Activated CD4-positive, alpha-beta T cell treated with anti-CD3 and anti-CD28 coated beads, Interleukin-2, amount 50 U/mL, for 24 hours (primary cell): ENCODE results near the gene SLC35B3.
"Not testable (repeated sequence)": the region's sequence is repeated elsewhere in the genome, so short reads cannot be mapped to it uniquely, and the experiment has no call there.

Source experiments
- DNase-seq, 2 donors: peaks; one replicate each; pipeline ENCODE4 v3.0.0-alpha.2; 2020; ENCODE audit warnings: low read depth in 1 of 2, low spot score in 1 of 2

The SLC35B3 gene

DNA sequence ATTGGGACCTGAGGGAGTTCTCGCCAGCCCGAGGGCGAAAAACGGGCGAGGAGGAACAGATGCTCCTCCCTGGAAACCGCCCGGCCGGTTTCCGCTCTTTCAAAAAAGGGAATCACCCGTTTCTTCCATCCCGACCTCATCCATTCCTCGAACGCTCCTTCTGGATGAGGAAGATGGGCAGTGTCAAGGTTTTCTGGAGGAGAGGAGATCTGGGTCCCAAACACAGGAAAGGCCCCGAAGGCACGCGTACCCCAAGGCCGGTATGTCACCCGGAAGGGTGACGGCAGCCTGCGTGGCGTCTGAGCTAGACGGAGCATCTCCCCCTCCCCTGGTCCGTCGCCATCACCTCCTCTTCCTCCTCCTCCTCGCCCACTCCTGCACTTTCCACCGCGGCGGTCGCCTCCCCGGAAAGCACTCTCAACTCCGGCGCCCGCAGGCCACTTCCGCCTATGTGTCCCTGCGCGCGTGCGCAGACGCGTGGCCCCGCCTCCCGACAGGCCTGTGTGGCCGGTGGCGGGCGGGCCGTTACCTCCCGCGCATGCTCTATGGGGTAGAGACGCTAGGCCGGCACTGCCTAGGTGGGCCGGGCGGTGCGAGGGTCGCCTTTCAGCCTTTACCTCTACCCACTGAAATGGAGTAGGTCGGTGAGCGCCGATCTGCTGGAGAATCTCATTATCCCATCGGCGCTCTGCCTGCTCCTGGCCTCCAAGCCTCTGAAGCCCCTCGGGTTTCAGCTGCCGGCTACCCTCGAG is at the start of gene SLC35B3:
TSS of gene SLC35B3 (minus strand) at position 453 of the 752 bp plus-strand sequence.
- DNase-seq: peak; percentile 95 to 98

DNA sequence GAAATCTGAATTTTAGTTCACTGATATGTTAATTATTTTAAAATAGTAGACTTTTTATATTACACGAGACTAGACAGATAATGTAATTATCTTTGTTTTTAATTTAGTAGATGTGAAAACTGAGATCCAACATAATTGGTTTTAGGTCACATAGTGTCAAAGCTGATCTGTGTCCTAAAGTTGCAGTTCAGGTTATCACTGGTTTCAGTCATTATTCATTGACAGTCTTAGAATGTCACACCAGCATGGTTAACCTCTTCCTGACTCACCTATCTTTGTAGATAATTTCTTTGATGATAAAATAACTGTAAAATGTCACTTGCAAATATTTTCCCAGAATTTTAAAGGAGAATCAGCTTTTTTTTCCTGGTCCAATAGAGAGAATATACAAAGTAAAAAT is 48.3 kb upstream of the SLC35B3 start:
- no peak for DNase-seq

DNA sequence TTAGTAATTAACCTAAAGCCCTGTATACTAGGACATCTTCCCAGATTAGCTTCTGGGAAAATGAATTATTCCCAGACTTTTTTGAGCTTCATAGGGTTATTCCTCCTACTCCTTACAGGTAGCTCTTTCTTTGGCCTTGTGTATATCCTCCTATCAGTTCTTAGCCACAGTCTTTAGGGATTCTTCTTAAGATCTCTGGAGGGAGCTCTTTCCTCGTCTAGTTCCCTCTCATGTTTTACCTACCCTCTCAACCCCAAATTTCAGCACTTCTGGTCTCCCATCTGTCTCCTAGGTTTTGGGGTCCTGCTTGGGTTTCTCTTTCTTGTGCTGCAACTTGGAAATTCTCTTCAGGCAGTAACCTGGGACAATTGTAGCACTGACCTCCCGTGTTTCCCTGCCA is 46.4 kb upstream of the SLC35B3 start:
- no peak for DNase-seq

DNA sequence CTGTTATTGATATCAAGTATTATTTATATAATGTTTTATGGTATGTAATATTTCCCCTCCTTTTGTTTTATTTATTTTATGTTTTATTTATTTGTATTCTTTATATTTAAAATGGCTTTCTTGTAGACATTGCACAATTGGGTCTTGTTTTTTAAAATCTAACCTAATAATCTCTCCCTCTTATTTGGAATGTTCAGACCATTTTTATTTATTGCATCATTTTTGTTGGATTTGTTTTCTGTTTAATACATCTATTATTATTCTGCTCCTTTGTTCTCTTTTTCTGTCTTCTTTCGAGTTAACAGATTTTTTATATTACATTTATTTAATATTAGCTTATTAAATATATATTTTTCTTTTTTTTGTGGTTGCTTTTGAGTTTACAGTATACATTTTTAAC is 43.1 kb upstream of the SLC35B3 start:
- DNase-seq: no peak

DNA sequence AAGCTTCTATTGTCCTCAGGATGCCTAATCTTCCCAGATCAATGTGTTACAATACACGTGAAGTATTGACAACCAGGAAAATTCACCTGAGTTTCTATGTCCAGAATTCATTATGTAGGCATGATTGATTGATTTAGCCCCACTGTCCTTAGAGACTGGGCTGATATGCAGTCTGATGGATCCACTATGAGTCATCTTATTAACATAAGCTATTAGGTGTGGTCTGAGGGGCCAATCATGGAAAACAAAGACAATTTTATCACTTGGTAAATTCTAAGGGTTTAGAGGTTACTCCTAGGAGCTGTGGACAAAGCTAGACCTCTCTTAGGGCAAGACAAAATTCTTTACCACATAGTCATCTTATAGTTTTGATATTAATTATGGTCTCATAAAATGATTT is 41.3 kb upstream of the SLC35B3 start:
- no peak for DNase-seq

DNA sequence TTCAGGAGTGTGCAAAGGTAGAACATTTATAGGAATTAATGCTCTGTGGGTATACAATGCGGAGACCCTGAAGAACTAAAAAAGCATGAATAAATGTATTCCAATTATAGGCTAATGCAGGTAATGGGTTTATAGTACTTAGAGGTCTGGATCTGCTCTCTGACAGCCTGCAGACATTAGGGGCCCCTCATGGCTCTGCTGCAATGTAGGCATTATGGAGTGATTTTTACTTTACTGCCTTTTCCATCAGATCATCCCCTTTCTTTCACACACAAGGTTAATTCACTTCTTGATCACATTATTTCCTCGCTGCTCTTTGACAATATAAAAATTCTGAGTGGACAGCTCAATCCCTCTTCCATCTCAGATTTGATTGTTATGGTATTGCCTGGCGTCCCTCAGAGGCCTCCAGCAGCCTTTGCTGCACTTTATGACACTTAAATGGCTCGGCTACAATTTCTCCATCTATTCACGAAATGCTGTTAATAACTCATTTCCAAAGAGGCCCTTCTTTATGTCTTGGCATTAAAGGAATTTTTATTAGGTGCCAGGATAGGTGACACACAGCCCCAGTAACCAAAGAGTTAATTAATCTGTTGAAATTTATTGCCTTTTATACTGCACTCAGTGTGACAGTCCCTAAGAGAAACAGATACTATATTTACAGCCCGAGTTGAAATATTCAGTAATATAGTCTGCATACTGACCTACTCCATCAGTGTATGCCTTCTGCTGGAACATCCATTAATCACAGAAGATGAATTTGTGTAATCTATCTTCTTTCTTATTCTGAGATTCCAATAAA is 33.4 kb upstream of the SLC35B3 start:
- no peak for DNase-seq

DNA sequence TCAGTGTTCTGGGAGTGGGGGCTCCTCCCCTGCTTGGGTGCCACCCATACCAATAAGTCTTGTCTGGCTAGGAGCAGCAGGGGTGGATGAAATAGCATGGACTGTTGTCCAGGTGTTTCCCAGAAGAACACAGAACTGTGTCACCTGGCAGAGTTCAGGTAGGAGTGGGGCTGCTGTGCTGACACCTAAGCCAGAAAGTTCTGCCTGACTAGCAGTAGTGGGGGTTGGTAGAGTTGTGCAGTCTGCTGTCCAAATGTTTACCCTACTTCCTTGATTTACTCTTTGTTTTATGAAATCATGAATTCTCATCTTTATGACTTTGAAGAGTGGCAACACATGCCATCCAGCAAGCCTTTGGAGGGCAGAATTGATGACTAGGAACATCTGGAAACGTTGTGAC is 27.3 kb upstream of the SLC35B3 start:
- DNase-seq: no peak

DNA sequence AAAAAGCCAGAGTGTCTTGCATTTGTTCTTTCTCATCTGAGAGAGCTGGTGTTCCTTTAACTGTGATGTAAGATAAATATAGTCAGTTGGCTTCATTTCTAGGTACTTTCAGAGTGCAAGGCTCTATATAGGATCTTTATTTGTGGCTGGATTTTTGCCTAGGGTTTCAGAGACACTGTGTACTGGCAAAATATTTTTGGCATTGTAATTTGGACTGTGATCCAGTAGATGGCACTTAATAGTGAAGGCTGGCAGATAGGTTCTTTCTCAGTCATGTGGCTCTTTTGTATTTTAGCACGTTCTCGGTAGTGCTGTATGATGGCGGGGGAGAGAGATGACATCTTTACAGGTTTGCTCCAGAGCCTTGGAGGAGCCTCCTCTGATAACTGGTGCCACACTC is 26.8 kb upstream of the SLC35B3 start:
- DNase-seq: no peak

DNA sequence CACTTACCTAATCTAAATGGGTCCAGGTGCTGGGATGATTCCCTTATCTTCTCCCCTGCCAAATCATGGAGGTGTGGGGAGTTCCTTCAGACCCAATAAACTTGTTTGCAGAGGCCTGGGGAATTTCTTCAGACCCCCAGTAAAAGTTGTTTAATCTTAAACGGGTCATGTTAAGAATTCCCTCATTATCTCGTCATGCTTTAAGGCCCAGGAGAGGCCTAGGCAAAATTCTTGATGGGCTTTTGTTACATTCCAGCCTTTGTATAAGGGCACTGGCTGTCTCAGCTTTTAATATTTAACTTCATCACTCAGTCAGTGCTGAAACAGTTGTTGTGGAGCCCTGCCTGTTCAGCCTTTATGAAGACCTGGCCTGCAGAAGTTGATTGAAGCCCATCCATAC is 11.0 kb upstream of the SLC35B3 start:
- no peak for DNase-seq

DNA sequence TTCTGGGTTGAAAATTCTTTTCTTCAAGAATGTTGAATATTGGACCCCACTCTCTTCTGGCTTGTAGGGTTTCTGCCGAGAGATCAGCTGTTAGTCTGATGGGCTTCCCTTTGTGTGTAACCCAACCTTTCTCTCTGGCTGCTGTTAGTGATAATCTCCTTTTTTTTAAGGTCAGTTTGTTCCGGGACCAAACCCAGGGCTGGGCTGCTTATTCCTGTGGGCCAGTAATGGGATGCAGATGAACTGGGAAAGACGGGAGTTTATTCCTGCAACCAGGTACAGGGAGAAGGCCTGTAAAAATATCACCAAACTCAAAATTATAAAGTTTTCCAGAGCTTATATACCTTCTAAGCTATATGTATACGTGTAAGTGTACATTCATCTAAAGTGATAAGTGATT is 10.6 kb upstream of the SLC35B3 start:
- not testable (repeated sequence) for DNase-seq

DNA sequence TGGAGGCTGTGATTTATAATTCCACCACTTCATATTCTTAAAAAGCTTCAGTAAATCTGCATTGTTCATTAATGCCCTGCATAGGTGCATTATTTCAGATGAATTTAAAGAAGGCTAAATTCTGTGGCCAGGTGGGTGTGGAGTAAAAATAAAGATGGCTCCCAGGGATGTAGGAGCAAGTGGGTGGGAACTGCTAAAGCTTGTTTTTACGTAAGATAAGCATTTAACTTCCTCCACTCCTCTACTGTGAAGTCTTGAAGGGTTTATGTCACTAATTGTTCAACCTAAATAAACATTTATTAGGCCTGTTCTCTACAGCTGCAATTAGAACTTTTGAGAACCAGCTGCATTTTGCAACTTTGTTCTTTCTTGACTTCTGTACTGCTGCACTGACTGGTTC is 6.8 kb upstream of the SLC35B3 start:
- no peak for DNase-seq

DNA sequence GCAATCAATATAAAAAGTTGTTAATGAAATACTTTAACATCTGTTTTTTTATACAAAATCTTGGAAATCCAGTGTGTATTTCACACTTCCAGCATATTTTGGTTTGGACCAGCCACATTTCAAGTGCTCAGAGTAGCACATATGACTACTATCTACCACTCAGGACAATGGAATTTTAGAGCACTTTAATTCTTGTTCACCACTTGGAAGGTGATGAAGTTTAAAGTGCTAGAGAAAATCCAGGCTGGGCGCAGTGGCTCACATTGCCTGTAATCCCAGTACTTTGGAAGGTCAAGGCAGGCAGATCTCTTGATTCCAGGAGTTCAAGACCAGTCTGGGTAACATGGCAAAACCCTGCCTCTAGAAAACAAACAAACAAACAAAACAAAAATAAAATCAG is 6.1 kb upstream of the SLC35B3 start:
- no peak for DNase-seq

DNA sequence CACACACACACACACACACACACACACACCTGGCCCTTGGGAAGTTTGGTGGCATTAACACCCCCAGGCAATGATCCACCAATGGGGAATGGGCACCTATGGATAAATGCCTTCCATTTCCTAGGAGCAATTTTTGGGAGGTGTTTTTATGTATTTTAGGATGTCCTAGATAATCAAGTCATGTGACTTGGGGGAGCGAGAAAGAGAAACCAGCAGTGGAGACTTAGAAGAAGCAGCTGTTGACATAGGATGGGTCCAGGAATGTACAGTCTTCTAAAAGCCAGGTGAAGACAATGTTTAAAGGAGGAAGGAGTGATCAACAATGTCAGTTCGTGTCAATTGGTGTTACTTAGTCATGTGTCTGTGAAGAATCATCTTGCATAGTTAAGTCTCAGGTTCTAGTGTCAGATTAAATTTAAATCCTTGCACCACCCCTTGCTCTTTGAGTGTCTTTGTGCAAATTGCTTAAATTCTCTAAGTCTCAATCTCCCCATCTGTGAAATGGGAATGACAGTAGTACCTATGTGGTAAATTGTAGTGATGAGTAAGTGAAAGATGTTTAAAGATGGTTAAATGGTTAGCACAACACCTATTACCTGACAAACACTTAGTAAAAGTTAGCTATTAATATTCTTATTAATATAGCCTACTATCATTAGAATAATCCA is 4.4 kb upstream of the SLC35B3 start:
- DNase-seq: no peak

DNA sequence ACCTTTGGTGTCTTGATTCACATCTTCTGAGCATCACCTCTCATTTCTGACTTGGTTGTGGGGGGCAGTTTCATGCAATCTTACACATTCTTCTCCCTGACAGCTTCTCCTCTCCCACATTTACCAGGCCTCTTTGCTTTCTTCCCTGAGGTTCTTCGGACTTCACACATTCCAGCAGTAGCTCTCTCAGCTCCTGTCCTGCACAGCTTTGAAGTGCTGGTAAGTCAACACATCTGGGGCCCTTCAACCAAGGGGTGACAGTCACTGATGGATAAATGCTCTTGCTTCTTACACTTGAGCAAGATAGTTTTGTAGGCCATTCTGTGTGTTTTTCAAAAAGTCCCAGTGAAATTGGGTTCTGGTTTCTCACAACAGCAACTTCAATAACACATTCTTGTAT is 2.5 kb upstream of the SLC35B3 start:
- no peak for DNase-seq

DNA sequence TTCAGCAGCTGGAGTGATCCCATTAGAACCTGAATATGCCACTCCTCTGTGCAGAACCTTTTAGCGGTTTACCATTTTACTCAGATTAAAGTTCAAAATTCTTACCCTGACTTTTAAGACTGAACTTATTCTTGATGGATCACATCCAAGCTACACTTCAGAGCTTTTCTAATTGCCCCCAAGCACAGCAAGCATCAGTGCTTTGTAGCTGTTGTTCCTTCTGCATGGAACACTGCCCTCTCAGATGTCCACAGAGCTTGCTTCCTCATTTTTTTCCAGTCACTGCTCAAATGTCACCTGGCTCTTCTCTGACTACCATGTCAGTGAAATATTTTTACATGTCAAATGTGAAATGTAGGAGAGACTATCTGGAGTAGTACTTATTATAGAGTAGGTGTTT is 1.6 kb upstream of the SLC35B3 start:
- no peak for DNase-seq

DNA sequence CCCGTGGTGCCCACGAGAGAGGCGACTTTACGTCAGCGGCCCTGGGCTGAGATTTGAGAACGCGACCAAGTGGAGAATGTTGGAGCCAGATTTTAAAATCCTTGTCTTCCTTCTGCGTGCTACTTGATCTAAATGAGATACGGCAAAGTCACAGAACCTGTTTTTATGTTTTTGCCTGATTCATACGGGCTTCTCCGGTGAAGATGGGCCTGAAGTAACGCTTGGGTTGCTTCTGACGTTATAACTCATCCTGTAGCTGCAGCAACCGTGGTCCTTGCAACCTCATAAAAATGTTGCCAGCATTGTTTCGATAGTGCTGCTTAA is 462 bp upstream of the SLC35B3 start:
- DNase-seq: no peak

DNA sequence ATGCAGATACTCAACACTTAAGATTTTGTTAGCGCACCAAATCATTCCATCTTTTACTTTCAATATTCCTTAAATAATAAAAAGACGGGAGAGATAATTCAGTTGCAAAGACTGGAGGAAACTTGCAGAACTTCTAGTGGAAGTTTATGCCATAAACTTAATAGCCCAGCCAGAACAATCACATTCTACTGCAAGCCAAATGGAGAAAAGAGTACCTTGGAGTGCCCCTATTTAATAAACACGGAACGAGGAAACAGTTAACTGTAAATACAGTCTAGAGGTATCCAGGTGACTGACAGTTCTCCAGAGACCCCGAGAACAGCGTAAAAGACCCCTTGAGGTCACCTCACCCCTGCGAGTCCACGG is 635 bp downstream of the SLC35B3 start:
- DNase-seq: no peak

DNA sequence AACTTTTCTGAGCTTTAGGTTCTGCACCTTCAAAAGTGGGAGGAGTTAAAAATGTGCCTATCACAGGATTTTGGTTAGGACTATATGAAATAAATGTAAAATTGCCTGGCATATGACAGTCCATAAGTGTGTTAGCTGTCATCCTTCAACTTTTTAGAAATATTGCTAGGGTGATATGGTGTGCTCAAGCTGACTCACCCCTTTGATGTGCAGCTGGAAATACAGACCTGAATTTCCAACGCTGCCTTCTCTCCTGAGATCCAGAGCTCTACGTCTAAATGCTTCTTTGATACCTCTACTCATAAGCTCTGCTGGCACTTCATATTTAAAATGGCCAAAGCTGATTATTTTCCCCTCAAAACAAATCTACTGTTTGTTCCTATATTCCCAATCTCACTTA is 2.7 kb downstream of the SLC35B3 start:
- no peak for DNase-seq

DNA sequence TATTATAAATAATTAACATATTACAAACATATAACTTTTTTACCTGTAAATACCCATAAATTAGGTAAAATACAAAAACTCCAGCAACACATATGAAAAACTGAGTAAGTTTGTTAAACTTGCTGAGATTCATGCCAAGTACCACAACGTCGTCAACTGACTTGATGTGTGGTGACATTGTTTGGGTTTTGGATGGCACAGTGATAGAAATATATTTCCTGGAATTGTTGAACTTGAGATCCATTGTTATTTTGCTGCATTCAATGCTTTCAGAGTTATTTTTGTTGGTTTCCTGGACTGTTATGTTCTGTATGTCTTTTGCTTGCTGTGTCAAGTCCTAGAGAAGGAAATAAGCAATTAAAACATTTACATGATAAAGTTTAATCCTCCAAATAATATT is 5.5 kb downstream of the SLC35B3 start:
- no peak for DNase-seq

DNA sequence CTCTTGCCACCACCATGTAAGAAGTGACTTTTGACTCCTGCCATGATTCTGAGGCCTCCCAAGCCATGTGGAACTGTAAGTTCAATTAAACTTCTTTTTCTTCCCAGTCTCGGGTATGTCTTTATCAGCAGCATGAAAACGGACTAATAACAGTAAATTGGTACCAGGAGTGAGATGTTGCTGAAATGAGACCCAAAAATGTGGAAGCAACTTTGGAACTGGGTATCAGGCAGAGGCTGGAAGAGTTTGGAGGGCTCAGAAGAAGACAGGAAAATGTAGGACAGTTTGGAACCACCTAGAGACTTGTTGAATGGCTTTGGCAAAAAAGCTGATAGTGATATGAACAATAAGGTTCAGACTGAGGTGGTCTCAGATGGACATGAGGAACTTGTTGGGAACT is 8.8 kb downstream of the SLC35B3 start:
- DNase-seq: not testable (repeated sequence)

DNA sequence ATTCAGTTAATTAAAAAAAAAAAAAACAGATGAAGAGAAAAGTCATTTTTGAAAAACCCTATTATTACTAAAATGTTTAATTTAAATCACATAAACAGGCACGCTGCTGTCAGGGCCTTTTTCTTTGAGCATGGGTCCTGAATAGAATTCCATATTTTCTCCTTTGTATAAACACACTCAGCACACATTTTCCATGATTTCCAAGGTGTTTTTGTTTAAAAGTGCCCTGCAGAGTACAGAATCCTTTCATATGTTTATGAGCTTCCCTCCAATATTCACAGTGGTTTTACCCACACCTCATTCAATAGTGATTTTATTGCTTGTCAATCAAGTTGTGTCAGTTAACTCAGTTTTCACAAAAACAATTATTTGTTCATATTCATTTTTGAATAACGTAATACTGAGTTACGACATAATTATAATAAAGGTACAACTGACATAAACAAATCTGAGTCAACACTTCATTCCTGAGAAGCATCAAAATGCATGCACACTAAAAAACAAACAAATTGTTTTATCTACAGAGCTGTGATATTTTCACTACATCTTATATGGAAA is 15.2 kb downstream of the SLC35B3 start:
- DNase-seq: no peak

DNA sequence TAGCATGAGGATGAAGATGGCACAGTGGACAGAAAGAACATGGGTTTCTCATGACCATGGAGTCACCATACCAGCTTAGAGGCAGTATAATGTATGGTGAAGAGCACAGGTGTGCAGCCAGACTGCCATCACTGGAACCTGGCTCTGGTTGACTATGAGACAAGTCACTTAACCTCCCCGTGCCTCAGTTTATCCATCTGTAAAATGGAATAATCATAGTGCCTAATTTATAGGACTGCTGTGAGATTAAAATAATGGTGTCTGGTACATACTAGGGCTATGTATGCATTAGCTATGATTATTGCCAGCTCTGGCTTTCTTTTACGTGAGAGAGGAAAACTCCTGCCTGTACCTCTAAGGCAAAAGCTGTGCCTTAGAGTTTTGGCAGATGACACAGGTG is 19.4 kb downstream of the SLC35B3 start:
- no peak for DNase-seq
